Occipital lobe (tissue), 2 donors: ENCODE measurements around the gene BANK1. TPM values are rescaled to one million over a fixed set of nuclear protein-coding genes. Genes with fewer than 3 reads are reported as not detected.

ENCODE experiments used
- DNase-seq: peaks from one replicate; lab custom pipeline; 2025; lab: John Stamatoyannopoulos, UW
- total RNA-seq: library from RNA; depleted of rRNA; stranded (reverse); fragments of >200 nt; gene quantifications from one replicate; pipeline ENCODE4 v1.2.3, GENCODE V29; 2014

BANK1 gene
- total RNA-seq, 1 donor from 2014 or later: 0.16 TPM

GRCh38 chr4:101813604-101814003 lies 23.1 kb downstream of the BANK1 start:
- no peak for DNase-seq

- DNase-seq: no peak
Observed at GRCh38 chr4:101818362-101818761, 27.8 kb downstream of the BANK1 start.

- DNase-seq: no peak
Observed at GRCh38 chr4:101823864-101824263, 33.3 kb downstream of the BANK1 start.

- DNase-seq: no peak
Observed at GRCh38 chr4:101824500-101824899, 34.0 kb downstream of the BANK1 start.

- DNase-seq: no peak
Observed at GRCh38 chr4:101825953-101826352, 35.4 kb downstream of the BANK1 start.

DNA sequence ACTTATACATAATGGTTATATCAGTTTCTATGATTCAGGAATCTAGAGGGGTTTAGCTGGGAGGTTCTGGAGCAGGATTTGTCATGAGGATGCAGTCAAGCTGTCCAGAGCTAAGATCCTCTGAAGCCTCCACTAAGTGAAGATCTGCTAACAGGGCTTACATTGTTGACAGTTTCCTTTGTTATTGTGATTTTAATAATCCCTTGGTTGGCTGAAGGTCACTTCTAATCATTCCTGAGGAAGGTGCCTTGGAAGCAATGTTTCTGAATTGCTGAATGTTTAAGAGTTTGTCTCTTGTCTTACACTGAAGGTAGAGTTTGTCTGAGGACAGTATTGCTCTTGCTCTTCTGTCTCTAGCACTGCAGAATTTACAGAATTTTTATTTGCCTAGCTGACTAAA lies 41.3 kb downstream of the BANK1 start:
- DNase-seq: no peak

- DNase-seq: no peak
Observed at GRCh38 chr4:101833480-101833879, 43.0 kb downstream of the BANK1 start.

- no peak for DNase-seq
Observed at GRCh38 chr4:101835121-101835904, 44.8 kb downstream of the BANK1 start.

- no peak for DNase-seq
Observed at GRCh38 chr4:101843054-101843453, 52.5 kb downstream of the BANK1 start.

GRCh38 chr4:101846550-101846949 lies 56.0 kb downstream of the BANK1 start:
- DNase-seq: no peak

- DNase-seq: no peak
Observed at GRCh38 chr4:101850698-101851097, 60.2 kb downstream of the BANK1 start.

- DNase-seq: no peak
Observed at GRCh38 chr4:101851672-101852071, 61.1 kb downstream of the BANK1 start.

- DNase-seq: no peak
Observed at GRCh38 chr4:101853028-101853427, 62.5 kb downstream of the BANK1 start.

GRCh38 chr4:101853691-101854090 lies 63.2 kb downstream of the BANK1 start:
- no peak for DNase-seq

DNA sequence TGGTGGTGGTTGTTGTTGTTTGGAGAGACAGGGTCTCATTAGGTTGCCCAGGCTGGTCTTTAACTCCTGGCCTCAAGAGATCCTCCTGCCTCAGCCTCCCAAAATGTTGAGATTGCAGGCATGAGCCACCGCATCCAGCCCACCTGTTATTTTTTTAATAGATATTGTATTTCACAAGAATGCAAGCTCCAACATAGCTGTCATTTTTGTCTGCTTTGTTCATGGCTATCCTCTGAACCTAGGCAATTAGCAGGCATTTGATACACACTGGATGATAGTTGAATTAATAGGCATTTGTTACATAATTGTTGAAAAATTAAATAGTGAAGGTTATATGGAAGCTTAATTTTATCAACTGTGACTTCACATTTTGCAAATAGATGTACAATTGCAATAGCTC lies 64.7 kb downstream of the BANK1 start:
- no peak for DNase-seq

DNA sequence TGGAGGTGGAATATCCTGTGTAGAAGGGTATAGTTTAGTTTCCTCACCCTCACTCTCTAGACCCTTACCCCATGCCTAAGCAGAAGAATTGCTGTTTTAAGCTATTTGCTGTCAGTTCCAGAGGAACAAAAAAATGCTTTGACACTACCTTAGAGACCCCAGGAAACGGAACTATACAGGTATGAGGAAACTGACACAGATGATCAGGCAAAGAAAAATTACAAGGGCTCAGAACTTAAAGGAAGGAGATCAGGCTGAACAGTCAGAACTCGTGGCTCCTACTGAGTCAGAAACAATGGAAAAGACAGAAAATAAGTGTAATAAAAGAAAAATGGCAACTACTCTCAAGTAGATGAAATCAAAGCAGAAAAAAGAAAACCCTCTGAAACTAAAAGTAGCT lies 65.6 kb downstream of the BANK1 start:
- DNase-seq: no peak

- DNase-seq: no peak
Observed at GRCh38 chr4:101857176-101857575, 66.6 kb downstream of the BANK1 start.

DNA sequence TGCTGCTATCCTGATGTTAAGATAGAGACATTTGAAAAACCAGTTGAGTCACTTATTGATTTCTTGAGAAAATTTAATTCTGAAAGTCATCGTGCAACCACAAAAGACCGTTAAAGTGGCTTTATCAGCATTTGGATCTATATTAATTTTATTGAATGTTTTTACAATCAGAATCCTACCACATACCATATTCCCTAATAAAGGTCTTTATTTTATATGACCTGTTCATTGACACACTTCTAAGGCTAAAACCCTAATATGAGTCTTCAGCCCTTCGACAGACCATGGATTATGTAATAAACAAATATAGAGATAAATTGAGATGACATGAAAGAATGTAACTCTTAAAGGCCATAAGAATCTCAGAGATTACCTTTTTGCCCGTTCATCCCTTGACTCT lies 68.1 kb downstream of the BANK1 start:
- no peak for DNase-seq

DNA sequence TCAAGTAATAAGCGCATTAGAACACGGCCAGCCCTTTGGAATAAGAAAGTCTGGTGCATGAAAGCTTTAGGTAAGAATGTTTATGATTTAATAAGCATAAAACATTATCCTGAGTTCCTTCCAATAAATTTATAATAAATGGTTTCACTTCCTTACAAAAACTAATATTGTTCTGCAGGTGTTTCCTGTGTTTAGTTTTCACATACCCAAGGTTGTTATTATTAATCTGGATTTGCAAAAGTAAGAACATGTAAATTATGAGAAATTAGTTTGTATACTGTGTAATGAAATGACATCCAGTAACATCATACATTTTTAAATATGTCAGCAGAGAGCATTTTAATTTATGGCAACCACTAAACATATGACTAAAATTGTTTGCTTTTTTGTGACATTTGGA lies 72.1 kb downstream of the BANK1 start:
- DNase-seq: no peak

DNA sequence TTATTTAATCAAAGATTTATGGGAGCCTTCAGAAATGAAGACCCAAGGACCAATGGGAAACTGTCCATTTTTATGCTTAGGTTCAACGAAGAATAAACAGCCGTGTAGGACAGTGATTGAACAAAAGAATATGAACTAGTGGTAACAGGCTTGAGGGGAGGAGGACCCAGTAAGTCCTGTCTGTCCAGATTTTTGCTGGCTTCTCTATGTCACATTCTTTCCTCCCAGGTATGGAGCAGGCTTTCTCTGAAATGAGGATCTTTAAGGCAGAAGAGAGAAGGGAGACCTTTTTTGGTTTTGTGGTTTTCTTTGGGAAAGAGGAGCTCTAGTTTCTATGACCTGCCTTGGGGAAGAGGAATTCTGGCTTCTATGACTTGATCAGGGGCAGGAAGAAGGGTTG lies 74.1 kb downstream of the BANK1 start:
- no peak for DNase-seq

DNA sequence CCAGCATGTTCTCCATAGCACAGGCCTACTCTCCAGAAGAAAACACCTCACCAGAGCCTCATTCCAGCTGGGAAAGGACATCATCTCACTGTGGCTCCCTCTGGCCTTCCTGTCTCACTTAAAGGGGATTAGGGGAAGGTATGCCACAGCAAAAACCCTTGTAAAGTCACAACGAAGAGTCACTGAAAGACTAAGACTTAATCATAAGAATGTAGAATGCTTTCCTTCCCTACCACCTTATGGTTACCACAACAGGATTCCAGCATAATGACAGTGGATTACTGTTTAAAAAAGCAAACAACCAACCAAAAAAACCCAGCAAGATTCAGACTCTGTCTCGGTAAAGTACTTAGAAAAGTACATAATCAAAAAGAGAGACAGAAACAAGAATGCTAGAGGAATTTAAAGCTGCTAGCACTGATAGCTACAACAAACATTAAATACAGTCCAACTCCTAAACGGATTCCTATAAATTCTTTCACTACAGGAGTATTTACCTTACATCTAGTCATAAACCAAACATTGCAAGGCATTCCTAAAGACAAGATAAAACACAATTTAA lies 75.1 kb downstream of the BANK1 start:
- no peak for DNase-seq

- DNase-seq: no peak
Observed at GRCh38 chr4:101870874-101871273, 80.3 kb downstream of the BANK1 start.

- DNase-seq: no peak
Observed at GRCh38 chr4:101871962-101872676, 81.6 kb downstream of the BANK1 start.
